Mesenchymal stem cell (in vitro differentiated cells and primary cell): ENCODE results near the gene SLC5A10.

Source experiments
- DNase-seq: peaks from one replicate; pipeline ENCODE4 v3.0.0-alpha.2; 2013
- H2AFZ ChIP-seq: one replicate; pipeline ENCODE4 v1.6.1; 2013; ENCODE audit warnings: low read depth, mild to moderate bottlenecking, control low read depth, inconsistent platforms, low read length, moderate library complexity
- H2AK5ac ChIP-seq: 2 replicates; pipeline ENCODE4 v1.6.1; 2013; ENCODE audit warnings: low read length, moderate library complexity, mild to moderate bottlenecking, inconsistent platforms; ENCODE audit not compliant: severe bottlenecking
- H2BK120ac ChIP-seq: one replicate; pipeline ENCODE4 v1.6.1; 2013; ENCODE audit warnings: low read depth, mild to moderate bottlenecking, inconsistent platforms, low read length, moderate library complexity
- H2BK12ac ChIP-seq, 2 experiments: one replicate each; pipeline ENCODE4 v1.6.1; 2013; ENCODE audit warnings: inconsistent platforms in 2 of 2, low read length in 2 of 2, mild to moderate bottlenecking in 2 of 2, moderate library complexity in 2 of 2, control low read depth in 1 of 2
- H2BK15ac ChIP-seq: one replicate; pipeline ENCODE4 v1.6.1; 2013; ENCODE audit warnings: mild to moderate bottlenecking, low read depth, inconsistent platforms; ENCODE audit not compliant: poor library complexity, severe bottlenecking
- H2BK5ac ChIP-seq: 2 replicates; pipeline ENCODE4 v1.6.1; 2013; ENCODE audit warnings: low read depth, mild to moderate bottlenecking, low read length, control low read depth, inconsistent platforms; ENCODE audit not compliant: poor library complexity, severe bottlenecking
- H3K14ac ChIP-seq, 2 experiments: one replicate each; pipeline ENCODE4 v1.6.1; 2013; ENCODE audit warnings: inconsistent platforms in 2 of 2, low read length in 2 of 2, control low read depth in 1 of 2, mild to moderate bottlenecking in 1 of 2, moderate library complexity in 1 of 2
- H3K18ac ChIP-seq, 2 experiments: one replicate each; pipeline ENCODE4 v1.6.1; 2013; ENCODE audit warnings: inconsistent platforms in 2 of 2, low read length in 2 of 2, control low read depth in 1 of 2, low read depth in 1 of 2, mild to moderate bottlenecking in 1 of 2
- H3K23ac ChIP-seq, 2 experiments: one replicate each; pipeline ENCODE4 v1.6.1; 2013; ENCODE audit warnings: inconsistent platforms in 2 of 2, low read length in 2 of 2, mild to moderate bottlenecking in 2 of 2, moderate library complexity in 2 of 2, control low read depth in 1 of 2
- H3K27ac ChIP-seq: 2 replicates; pipeline ENCODE4 v1.5.1; 2013; ENCODE audit warnings: mild to moderate bottlenecking, moderate library complexity, low read length, control low read depth, inconsistent platforms; ENCODE audit not compliant: poor library complexity, severe bottlenecking
- H3K27me3 ChIP-seq, 2 experiments: 2 replicates each; pipeline versions ENCODE4 v1.6.1 to v1.7.0; 2013; ENCODE audit warnings: low read length in 2 of 2, mild to moderate bottlenecking in 2 of 2, moderate library complexity in 2 of 2, control low read depth in 1 of 2, inconsistent platforms in 1 of 2; ENCODE audit not compliant: control insufficient read depth in 1 of 2, insufficient read depth in 1 of 2
- H3K36me3 ChIP-seq, 2 experiments: 2 replicates each; pipeline versions ENCODE4 v1.6.1 to v1.7.0; 2013; ENCODE audit warnings: low read length in 2 of 2, control low read depth in 1 of 2, inconsistent platforms in 1 of 2, low read depth in 1 of 2, mild to moderate bottlenecking in 1 of 2; ENCODE audit not compliant: insufficient read depth in 2 of 2, control insufficient read depth in 1 of 2
- H3K4ac ChIP-seq, 2 experiments: one replicate each; pipeline ENCODE4 v1.6.1; 2013; ENCODE audit warnings: inconsistent platforms in 2 of 2, low read length in 2 of 2, mild to moderate bottlenecking in 2 of 2, moderate library complexity in 2 of 2, control low read depth in 1 of 2, low read depth in 1 of 2
- H3K4me1 ChIP-seq: 2 replicates; pipeline ENCODE4 v1.6.1; 2013; ENCODE audit warnings: low read depth, low read length, control low read depth; ENCODE audit not compliant: control insufficient read depth, insufficient read depth
- H3K4me2 ChIP-seq: 2 replicates; pipeline ENCODE4 v1.6.1; 2013; ENCODE audit warnings: low read length, mild to moderate bottlenecking, inconsistent platforms; ENCODE audit not compliant: poor library complexity, severe bottlenecking
- H3K4me3 ChIP-seq, 2 experiments: 2 replicates each; pipeline versions ENCODE4 v1.5.1 to v1.7.0; 2013; ENCODE audit warnings: low read length in 2 of 2, mild to moderate bottlenecking in 2 of 2, control low read depth in 1 of 2, low read depth in 1 of 2; ENCODE audit not compliant: insufficient read depth in 1 of 2
- H3K79me1 ChIP-seq: replicated peaks from 2 replicates; pipeline ENCODE4 v1.6.1; 2013; ENCODE audit warnings: mild to moderate bottlenecking, control low read depth, low read length, inconsistent platforms; ENCODE audit not compliant: poor library complexity, severe bottlenecking
- H3K9ac ChIP-seq: 2 replicates; pipeline ENCODE4 v1.7.0; 2013; ENCODE audit warnings: mild to moderate bottlenecking, low read length, moderate library complexity
- H3K9me3 ChIP-seq: 2 replicates; pipeline ENCODE4 v1.7.0; 2013; ENCODE audit warnings: mild to moderate bottlenecking, low read length; ENCODE audit not compliant: control insufficient read depth
- H4K8ac ChIP-seq: one replicate; pipeline ENCODE4 v1.6.1; 2013; ENCODE audit warnings: inconsistent platforms, mild to moderate bottlenecking, low read length, moderate library complexity
- H4K91ac ChIP-seq: one replicate; pipeline ENCODE4 v1.6.1; 2013; ENCODE audit warnings: mild to moderate bottlenecking, low read length, inconsistent platforms
- WGBS: methylation state at CpG from one replicate; pipeline ENCODE4 v1.1.7; 2013; ENCODE audit warnings: mixed read lengths; 5-methylcytosine and 5-hydroxymethylcytosine counted together

Gene SLC5A10

DNA sequence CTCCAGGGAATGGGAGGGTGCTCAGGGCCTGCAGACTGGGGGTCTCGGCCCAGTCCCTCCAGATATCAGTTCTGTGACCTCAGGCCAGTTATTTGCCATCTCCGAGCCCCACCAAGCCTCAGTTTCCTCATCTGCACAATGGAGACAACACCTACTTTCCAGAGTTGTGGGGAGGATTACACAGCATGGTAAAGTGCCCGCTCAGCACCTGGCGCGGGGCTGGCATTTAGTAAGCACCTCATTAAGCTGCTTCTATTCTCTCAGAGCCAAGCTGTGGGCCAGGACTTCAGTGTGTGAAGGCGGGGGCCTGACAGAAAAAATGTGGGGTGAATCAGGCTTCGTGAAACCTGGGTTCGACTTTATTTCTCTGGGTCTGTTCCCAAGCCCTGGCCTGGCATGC, 47.4 kb downstream of the SLC5A10 start:
- H3K9ac ChIP-seq, result no peak overlapping the region
- no peak overlapping the region for H4K91ac ChIP-seq
- H3K36me3 ChIP-seq, result peaks cover 11 to 43% of the 10 kb centered on the region in 2 experiments
- H2AK5ac ChIP-seq, result no peak overlapping the region
- H2BK5ac ChIP-seq, result no peak overlapping the region
- no peak overlapping the region for H2BK120ac ChIP-seq
- no peak overlapping the region for H3K4me3 ChIP-seq
- no peak overlapping the region for H3K4ac ChIP-seq
- H3K14ac ChIP-seq, result no peak overlapping the region
- peaks cover 46% of the 10 kb centered on the region for H3K79me1 ChIP-seq
- H3K27me3 ChIP-seq, result no peaks in the 10 kb centered on the region
- H3K18ac ChIP-seq, result no peak overlapping the region
- 98% methylated on average over 8 of the region's 8 CpGs for WGBS
- no peak overlapping the region for H2AFZ ChIP-seq
- no peak overlapping the region for H4K8ac ChIP-seq
- peak overlapping the region; percentile 23 for H2BK15ac ChIP-seq
- no peak overlapping the region for H3K23ac ChIP-seq
- H3K4me1 ChIP-seq, result peaks cover 44% of the 10 kb centered on the region
- no peak overlapping the region for H3K4me2 ChIP-seq
- H2BK12ac ChIP-seq, result no peak overlapping the region
- H3K9me3 ChIP-seq, result peaks cover 6% of the 10 kb centered on the region
- no peak overlapping the region for H3K27ac ChIP-seq
- no peak for DNase-seq

- 93% methylated on average over 6 of the region's 6 CpGs for WGBS
- H3K9me3 ChIP-seq, result peaks cover 6% of the 10 kb centered on the region
- no peak overlapping the region for H2BK12ac ChIP-seq
- no peaks in the 10 kb centered on the region for H3K27me3 ChIP-seq
- no peak overlapping the region for H3K4ac ChIP-seq
- no peak overlapping the region for H2BK5ac ChIP-seq
- no peak overlapping the region for H3K27ac ChIP-seq
- H3K23ac ChIP-seq, result no peak overlapping the region
- H2AK5ac ChIP-seq, result no peak overlapping the region
- no peak overlapping the region for H3K9ac ChIP-seq
- H3K4me3 ChIP-seq, result no peak overlapping the region
- no peak overlapping the region for H2BK15ac ChIP-seq
- no peak overlapping the region for H3K18ac ChIP-seq
- H2AFZ ChIP-seq, result no peak overlapping the region
- H3K14ac ChIP-seq, result no peak overlapping the region
- no peak overlapping the region for H4K8ac ChIP-seq
- no peak for DNase-seq
- no peak overlapping the region for H3K4me2 ChIP-seq
- H3K4me1 ChIP-seq, result peaks cover 47% of the 10 kb centered on the region
- H3K79me1 ChIP-seq, result peaks cover 47% of the 10 kb centered on the region
- H2BK120ac ChIP-seq, result no peak overlapping the region
- peaks cover 11 to 43% of the 10 kb centered on the region in 2 experiments for H3K36me3 ChIP-seq
- H4K91ac ChIP-seq, result no peak overlapping the region
These were observed 47.9 kb downstream of the SLC5A10 start for GRCh38 chr17:18999911-19000310.

DNA sequence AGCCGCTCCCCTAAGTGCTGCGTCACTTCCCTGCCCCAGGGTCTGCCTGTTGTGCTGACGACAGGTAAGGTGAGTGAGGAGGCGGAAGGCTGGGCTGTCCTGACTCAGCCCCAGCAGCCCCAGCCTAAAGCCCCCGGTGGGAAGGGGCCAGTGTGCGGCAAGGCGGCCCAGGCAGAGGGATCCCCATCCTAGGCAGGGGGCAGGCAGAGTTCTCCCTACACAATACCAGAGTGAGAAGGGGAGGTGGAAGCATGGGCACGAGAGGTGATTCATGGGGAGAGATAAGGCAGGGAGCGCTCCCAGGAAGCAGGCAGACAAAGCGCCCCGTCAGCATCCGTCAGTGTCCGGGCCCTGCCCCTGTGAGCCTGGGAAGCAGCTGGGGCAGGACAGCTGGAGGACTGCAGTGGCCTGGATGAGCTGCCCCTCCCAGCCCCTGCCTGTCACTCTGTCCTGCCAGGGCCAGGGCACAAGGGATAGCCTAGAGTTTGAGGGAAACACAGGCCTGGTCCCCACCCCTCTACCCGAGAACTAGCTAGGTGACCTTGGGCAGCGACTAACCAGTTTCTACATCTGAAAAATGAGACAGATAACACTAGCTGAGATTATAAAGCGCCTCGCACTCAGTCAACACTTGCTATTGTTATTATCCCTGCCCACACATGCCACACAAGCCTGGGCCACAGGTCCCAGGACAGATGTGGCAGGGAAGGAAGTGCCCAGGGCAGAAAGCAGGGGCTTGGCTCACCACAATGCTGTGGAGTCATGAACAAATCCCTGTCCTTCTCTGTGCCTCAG, 48.8 kb downstream of the SLC5A10 start:
- Histone ChIP-seq H3K4me2 (no peak overlapping the region), H3K27me3 (no peaks in the 10 kb centered on the region), H3K23ac (no peak overlapping the region), H3K9ac (no peak overlapping the region), H2BK12ac (peak overlapping the region in 1 of 2 experiments; percentile 49), H2AK5ac (no peak overlapping the region), H3K18ac (no peak overlapping the region), H2AFZ (no peak overlapping the region), H3K14ac (peak overlapping the region in 1 of 2 experiments; percentile 6), H3K4ac (no peak overlapping the region), H3K9me3 (no peaks in the 10 kb centered on the region), H3K4me3 (no peak overlapping the region), H3K27ac (no peak overlapping the region), H3K4me1 (peaks cover 51% of the 10 kb centered on the region), H2BK5ac (no peak overlapping the region), H2BK120ac (no peak overlapping the region), H4K8ac (no peak overlapping the region), H3K36me3 (peaks cover 11 to 43% of the 10 kb centered on the region in 2 experiments), H4K91ac (no peak overlapping the region), H2BK15ac (no peak overlapping the region), H3K79me1 (peaks cover 47% of the 10 kb centered on the region)
- DNase-seq, result peak; percentile 54
- WGBS, result 78% methylated on average over 17 of the region's 17 CpGs

DNA sequence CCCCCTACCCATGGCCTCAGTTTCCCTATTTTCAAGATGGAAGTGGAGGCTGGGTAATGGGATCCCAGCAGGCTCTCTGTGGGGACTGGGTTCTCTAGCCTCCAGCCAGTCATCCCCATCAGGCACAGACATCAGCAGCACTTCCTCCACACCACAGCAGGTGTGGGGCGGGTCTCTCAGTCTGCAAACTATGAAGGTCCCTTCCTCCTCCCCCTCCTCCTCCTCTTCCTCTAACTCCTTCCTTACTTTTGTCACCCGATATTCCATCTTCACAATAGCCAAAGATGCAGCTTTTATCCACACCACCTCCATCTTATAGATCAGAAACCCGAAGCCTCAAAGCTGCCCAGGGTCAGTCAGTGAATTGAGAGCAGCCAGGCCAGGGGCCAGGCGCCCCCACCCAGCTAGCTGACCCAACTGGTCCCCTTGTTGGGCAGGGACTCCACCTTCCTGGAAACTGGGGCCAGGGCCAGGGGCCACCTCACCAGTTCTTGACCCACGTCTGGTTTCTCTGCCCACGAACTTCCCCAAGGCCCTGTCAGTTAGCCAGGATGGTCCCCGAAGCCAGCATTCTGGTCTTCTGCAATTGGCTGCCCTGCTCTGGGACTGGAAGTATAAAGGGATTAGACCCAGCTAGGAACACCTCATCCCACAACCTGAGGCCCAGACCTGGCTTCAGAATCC, 50.1 kb downstream of the SLC5A10 start:
- H3K14ac ChIP-seq, result no peak overlapping the region
- H3K9me3 ChIP-seq, result no peaks in the 10 kb centered on the region
- no peak overlapping the region for H4K91ac ChIP-seq
- no peak overlapping the region for H3K18ac ChIP-seq
- no peak overlapping the region for H2BK12ac ChIP-seq
- no peak overlapping the region for H2BK5ac ChIP-seq
- H3K4me1 ChIP-seq, result peaks cover 51% of the 10 kb centered on the region
- DNase-seq, result no peak
- H3K27me3 ChIP-seq, result no peaks in the 10 kb centered on the region
- H3K4me2 ChIP-seq, result peak overlapping the region; percentile 30
- H2AFZ ChIP-seq, result no peak overlapping the region
- no peak overlapping the region for H3K4ac ChIP-seq
- no peak overlapping the region for H2BK120ac ChIP-seq
- no peak overlapping the region for H3K27ac ChIP-seq
- H3K79me1 ChIP-seq, result peaks cover 38% of the 10 kb centered on the region
- no peak overlapping the region for H4K8ac ChIP-seq
- no peak overlapping the region for H2BK15ac ChIP-seq
- no peak overlapping the region for H3K23ac ChIP-seq
- H2AK5ac ChIP-seq, result no peak overlapping the region
- H3K36me3 ChIP-seq, result peaks cover 5 to 33% of the 10 kb centered on the region in 2 experiments
- H3K4me3 ChIP-seq, result peak overlapping the region in 1 of 2 experiments; percentile 74
- no peak overlapping the region for H3K9ac ChIP-seq
- WGBS, result 94% methylated on average over 4 of the region's 7 CpGs
